HepG2 (cell line): ENCODE data around the gene ICE2. TPM values are rescaled to one million over a fixed set of nuclear protein-coding genes. Genes with fewer than 3 reads are reported as not detected.

Source experiments
- ATAC-seq: fragments of 200-7000 bp; cut with Tn5 transposase; 3 replicates; pipeline ENCODE4 v1.9.1; 2020; ENCODE audit warnings: mild to moderate bottlenecking, moderate library complexity
- BruUV-seq: library from RNA; stranded (reverse); fragments of 400-500 nt; replicated peaks from 2 replicates; lab custom pipeline; 2021; lab: Mats Ljungman, UMichigan
- CTCF ChIA-PET: fragments of 300-600 bp; formaldehyde crosslinking; extraction: SDS; loops from one replicate; lab custom pipeline; 2021; ENCODE audit warnings: low total read pairs, inconsistent platforms, low intra/inter-chr PET ratio; lab: Yijun Ruan, JAX
- POLR2A ChIA-PET: fragments of 350-600 bp; sonication (Branson Sonifier 250); formaldehyde crosslinking; loops from one replicate; lab custom pipeline; 2020; ENCODE audit warnings: antibody characterized with exemption, inconsistent platforms; lab: Yijun Ruan, JAX
- DNase-seq: peaks from one replicate; pipeline ENCODE4 v3.0.0-alpha.2; 2015; ENCODE audit warnings: low spot score
- FAIRE-seq: peaks from 3 replicates; lab custom pipeline; 2011; peaks lifted over from hg19 to GRCh38; lab: Jason Lieb, UNC
- H2AFZ ChIP-seq: one replicate; pipeline ENCODE4 v1.6.1; 2011; ENCODE audit warnings: low read length, inconsistent platforms
- H3K27ac ChIP-seq: fragments of 300-600 bp; 3 replicates; pipeline ENCODE4 v1.8.0; 2011; ENCODE audit warnings: mixed run types, mild to moderate bottlenecking, mixed read lengths, low read length, inconsistent platforms; ENCODE audit not compliant: insufficient read depth; ENCODE audit errors: extremely low read length
- H3K27me3 ChIP-seq, 2 experiments: fragments of 200-600 bp in 1 of 2; 2 replicates in 1 of 2; 3 replicates in 1 of 2; pipeline versions ENCODE4 v1.6.0 to v1.8.0; 2011; ENCODE audit warnings: low read length in 2 of 2, mild to moderate bottlenecking in 2 of 2, moderate library complexity in 2 of 2, inconsistent platforms in 1 of 2; ENCODE audit not compliant: insufficient read depth in 2 of 2, control insufficient read depth in 1 of 2
- H3K36me3 ChIP-seq, 2 experiments: fragments of 200-600 bp in 1 of 2; replicated peaks in 1 of 2; 2 replicates in 1 of 2; 3 replicates in 1 of 2; pipeline versions ENCODE4 v1.5.1 to v1.8.0; 2011; ENCODE audit warnings: low read length in 2 of 2, inconsistent platforms in 1 of 2; ENCODE audit not compliant: insufficient read depth in 2 of 2, control insufficient read depth in 1 of 2
- H3K4me1 ChIP-seq: 2 replicates; pipeline ENCODE4 v1.5.1; 2012; ENCODE audit warnings: low read length, inconsistent platforms; ENCODE audit not compliant: insufficient read depth
- H3K4me2 ChIP-seq: 2 replicates; pipeline ENCODE4 v1.6.0; 2011; ENCODE audit warnings: low read depth, low read length, inconsistent platforms
- H3K4me3 ChIP-seq, 3 experiments: fragments of 200-600 bp in 1 of 3; sonication (generic), shearing (Covaris generic) in 1 of 3; replicated peaks in 1 of 3; 2 replicates each; pipeline ENCODE4 v1.5.1; 2011 to 2016; ENCODE audit warnings: low read length in 3 of 3, inconsistent platforms in 2 of 3, low read depth in 2 of 3, mild to moderate bottlenecking in 2 of 3, control low read depth in 1 of 3, mixed read lengths in 1 of 3; ENCODE audit not compliant: insufficient read depth in 1 of 3
- H3K79me2 ChIP-seq: one replicate; pipeline ENCODE4 v1.6.1; 2011; ENCODE audit warnings: low read length, inconsistent platforms; ENCODE audit not compliant: insufficient read depth
- H3K9ac ChIP-seq: 2 replicates; pipeline ENCODE4 v1.6.0; 2011; ENCODE audit warnings: mild to moderate bottlenecking, low read depth, low read length, inconsistent platforms; ENCODE audit not compliant: insufficient read depth
- H3K9me3 ChIP-seq: 2 replicates; pipeline ENCODE4 v1.5.1; 2012; ENCODE audit warnings: mild to moderate bottlenecking, low read length
- H4K20me1 ChIP-seq: 2 replicates; pipeline ENCODE4 v1.6.0; 2011; ENCODE audit warnings: inconsistent platforms, mild to moderate bottlenecking, low read length, moderate library complexity; ENCODE audit not compliant: insufficient read depth
- ELF3 ChIP-seq: IDR thresholded peaks from 2 replicates; pipeline ENCODE4 v1.6.1; 2016; ENCODE audit warnings: missing genetic modification reagents, missing compliant biosample characterization
- KDM6A ChIP-seq: IDR thresholded peaks from 2 replicates; pipeline ENCODE4 v1.6.1; 2016; ENCODE audit warnings: low read depth
- MAFF ChIP-seq: IDR thresholded peaks from 2 replicates; pipeline ENCODE4 v1.6.1; 2011; ENCODE audit warnings: low read depth, low read length, improper control_type of control experiment
- NFRKB ChIP-seq: fragments of 450-650 bp; IDR thresholded peaks from 2 replicates; pipeline ENCODE4 v1.6.1; 2017
- RAD21 ChIP-seq: fragments of 450-650 bp; formaldehyde crosslinking; IDR thresholded peaks from 2 replicates; pipeline ENCODE4 v1.5.0; 2020; ENCODE audit warnings: mild to moderate bottlenecking
- STAG1 ChIP-seq: sonication (generic); formaldehyde crosslinking; IDR thresholded peaks from 2 replicates; pipeline ENCODE4 v1.4.0; 2020; ENCODE audit warnings: missing genetic modification reagents
- ZC3H13 ChIP-seq: sonication (generic); formaldehyde crosslinking; IDR thresholded peaks from 2 replicates; pipeline ENCODE4 v1.8.1; 2023; ENCODE audit warnings: mild to moderate bottlenecking, missing genetic modification reagents, moderate library complexity
- ZNF207 ChIP-seq: fragments of 450-650 bp; IDR thresholded peaks from 2 replicates; pipeline ENCODE4 v1.6.1; 2016; ENCODE audit warnings: antibody characterized with exemption, borderline replicate concordance
- ZNF709 ChIP-seq: sonication (generic); formaldehyde crosslinking; IDR thresholded peaks from 2 replicates; pipeline ENCODE4 v1.5.0; 2020; ENCODE audit warnings: mild to moderate bottlenecking, missing genetic modification reagents
- WGBS: methylation state at CpG from one replicate; pipeline ENCODE4 v1.1.6; 2017; ENCODE audit warnings: low lambda C conversion rate; 5-methylcytosine and 5-hydroxymethylcytosine counted together
- in situ Hi-C: cut with HindIII; loops from 2 replicates; pipeline ENCODE4 v1.10.0; 2017; ENCODE audit warnings: low pct_unique_long_range_greater_than_20kb; ENCODE audit not compliant: extremely low pct_ligation_motif_present
- intact Hi-C: fragments of 100-400 bp; cut with micrococcal nuclease; formaldehyde crosslinking; loops from one replicate; pipeline ENCODE4 v1.10.0; 2022; ENCODE audit not compliant: unreplicated experiment
- polyA plus RNA-seq, 8 experiments: library from polyadenylated mRNA; depleted of rRNA in 3 of 8; stranded (reverse) in 7 of 8; unstranded in 1 of 8; fragments of >200 nt; fragmentation: Illumina TruSeq in 4 of 8; extraction: Trizol in 4 of 8; gene quantifications; 2 replicates each; pipeline versions ENCODE4 v1.2.1 to v1.2.3, GENCODE V29; 2011 to 2016; ENCODE audit warnings: low read depth in 4 of 8, missing spikeins in 1 of 8, mixed read lengths in 1 of 8; ENCODE audit not compliant: insufficient read depth in 1 of 8
- total RNA-seq, 5 experiments: library from RNA; depleted of rRNA; stranded (reverse); fragments of >200 nt; fragmentation: Illumina TruSeq; extraction: Trizol; gene quantifications; 2 replicates each; pipeline ENCODE4 v1.2.3, GENCODE V29; 2016; ENCODE audit warnings: low read depth in 1 of 5
- TF ChIP-seq, protein P1 (sequence below): conservative IDR thresholded peaks from 2 replicates; pipeline ENCODE4 v1.6.1; 2018; ENCODE audit warnings: missing genetic modification reagents
- TF ChIP-seq, protein P2 (sequence below): sonication (generic); formaldehyde crosslinking; IDR thresholded peaks from 2 replicates; pipeline ENCODE4; 2020; ENCODE audit warnings: missing genetic modification reagents, mild to moderate bottlenecking, borderline replicate concordance
- TF ChIP-seq, protein P3 (sequence below): sonication (generic); formaldehyde crosslinking; IDR thresholded peaks from 2 replicates; pipeline ENCODE4 v1.5.1; 2020; ENCODE audit warnings: mild to moderate bottlenecking, missing genetic modification reagents, borderline replicate concordance
- TF ChIP-seq, protein P4 (sequence below): sonication (generic); formaldehyde crosslinking; IDR thresholded peaks from 2 replicates; pipeline ENCODE4 v1.4.0; 2020; ENCODE audit warnings: missing genetic modification reagents
- TF ChIP-seq, protein P5 (sequence below): sonication (generic); formaldehyde crosslinking; IDR thresholded peaks from 2 replicates; pipeline ENCODE4 v1.9.0; 2021; ENCODE audit warnings: missing genetic modification reagents, borderline replicate concordance

The ICE2 gene
- total and polyA plus RNA-seq, 2 of the 13 experiments (the other 11 are each of a cell fraction or from before 2014, with no cell fraction given), result 24.8 to 26.4 TPM

DNA sequence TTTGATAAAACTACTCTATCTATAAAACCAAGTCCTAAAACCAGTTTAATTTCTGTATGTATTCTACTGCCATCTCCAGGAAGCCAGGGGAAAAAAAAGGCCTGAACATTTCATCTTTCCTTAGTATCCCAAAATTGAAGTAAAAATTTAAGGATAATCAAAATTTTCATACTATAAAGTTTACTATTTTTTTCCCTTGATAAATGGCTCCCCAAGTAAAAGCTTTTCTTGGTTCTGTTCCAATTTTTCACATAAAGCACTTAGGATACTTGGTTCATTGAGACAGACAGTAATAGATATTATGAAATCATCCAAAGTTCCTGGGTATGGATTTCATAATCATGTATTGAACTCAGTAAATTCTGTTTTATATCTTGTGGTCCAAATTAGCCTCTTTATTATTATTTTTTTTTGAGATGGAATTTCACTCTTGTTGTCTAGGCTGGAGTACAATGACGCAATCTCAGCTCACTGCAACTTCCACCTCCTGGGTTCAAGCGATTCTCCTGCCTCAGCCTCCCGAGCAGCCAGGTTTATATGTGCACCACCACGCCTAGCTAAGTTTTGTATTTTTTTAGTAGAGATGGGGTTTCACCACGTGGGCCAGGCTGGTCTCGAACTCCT, 34.5 kb downstream of the ICE2 start:
- in situ Hi-C loops (loop anchor here (5.0 kb wide), 1 partner anchor 82 kb away; no protein-coding TSS in a partner anchor), intact Hi-C loops (loop anchor here (1.0 to 5.0 kb wide), 3 partner anchors 52 to 85 kb away; no protein-coding TSS in a partner anchor)
- DNase-seq, result peak; percentile 28
- no peaks in the 10 kb centered on the region for H3K9me3 ChIP-seq
- no peak overlapping the region for H3K9ac ChIP-seq
- H3K27me3 ChIP-seq, result no peaks in the 10 kb centered on the region
- POLR2A ChIA-PET, result interaction anchor here (0.7 to 1.7 kb wide), 3 partner anchors 52 to 76 kb away, joined by 3 to 5 read pairs (median 3); no protein-coding TSS in a partner anchor
- H3K79me2 ChIP-seq, result no peaks in the 10 kb centered on the region
- H3K36me3 ChIP-seq, result peaks cover 3 to 12% of the 10 kb centered on the region in 2 experiments; a peak in 3 of 5 replicates
- H3K4me1 ChIP-seq, result peaks cover 27% of the 10 kb centered on the region
- CTCF ChIA-PET, result interaction anchor here (0.9 to 2.9 kb wide), 2 partner anchors 85 to 114 kb away, joined by 3 to 34 read pairs; no protein-coding TSS in a partner anchor
- no peak overlapping the region for H3K4me3 ChIP-seq
- ATAC-seq, result no peak
- no peak for FAIRE-seq
- no TSS peak for BruUV-seq
- no peak overlapping the region for H3K27ac ChIP-seq
- H2AFZ ChIP-seq, result no peak overlapping the region
- no peak overlapping the region for H3K4me2 ChIP-seq
- 90% methylated on average over 6 of the region's 6 CpGs for WGBS
- no peaks in the 10 kb centered on the region for H4K20me1 ChIP-seq
- no peak for TF ChIP-seq MAFF
- peak; percentile 59 for TF ChIP-seq STAG1
- TF ChIP-seq ELF3, result no peak
- TF ChIP-seq, protein P1, sequence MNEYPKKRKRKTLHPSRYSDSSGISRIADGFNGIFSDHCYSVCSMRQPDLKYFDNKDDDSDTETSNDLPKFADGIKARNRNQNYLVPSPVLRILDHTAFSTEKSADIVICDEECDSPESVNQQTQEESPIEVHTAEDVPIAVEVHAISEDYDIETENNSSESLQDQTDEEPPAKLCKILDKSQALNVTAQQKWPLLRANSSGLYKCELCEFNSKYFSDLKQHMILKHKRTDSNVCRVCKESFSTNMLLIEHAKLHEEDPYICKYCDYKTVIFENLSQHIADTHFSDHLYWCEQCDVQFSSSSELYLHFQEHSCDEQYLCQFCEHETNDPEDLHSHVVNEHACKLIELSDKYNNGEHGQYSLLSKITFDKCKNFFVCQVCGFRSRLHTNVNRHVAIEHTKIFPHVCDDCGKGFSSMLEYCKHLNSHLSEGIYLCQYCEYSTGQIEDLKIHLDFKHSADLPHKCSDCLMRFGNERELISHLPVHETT (CRISPR knock-in tag), result no peak
- peak; percentile 16; the same call in 1 of the 2 replicates for TF ChIP-seq RAD21 (CRISPR knock-in tag)
- TF ChIP-seq, protein P2, sequence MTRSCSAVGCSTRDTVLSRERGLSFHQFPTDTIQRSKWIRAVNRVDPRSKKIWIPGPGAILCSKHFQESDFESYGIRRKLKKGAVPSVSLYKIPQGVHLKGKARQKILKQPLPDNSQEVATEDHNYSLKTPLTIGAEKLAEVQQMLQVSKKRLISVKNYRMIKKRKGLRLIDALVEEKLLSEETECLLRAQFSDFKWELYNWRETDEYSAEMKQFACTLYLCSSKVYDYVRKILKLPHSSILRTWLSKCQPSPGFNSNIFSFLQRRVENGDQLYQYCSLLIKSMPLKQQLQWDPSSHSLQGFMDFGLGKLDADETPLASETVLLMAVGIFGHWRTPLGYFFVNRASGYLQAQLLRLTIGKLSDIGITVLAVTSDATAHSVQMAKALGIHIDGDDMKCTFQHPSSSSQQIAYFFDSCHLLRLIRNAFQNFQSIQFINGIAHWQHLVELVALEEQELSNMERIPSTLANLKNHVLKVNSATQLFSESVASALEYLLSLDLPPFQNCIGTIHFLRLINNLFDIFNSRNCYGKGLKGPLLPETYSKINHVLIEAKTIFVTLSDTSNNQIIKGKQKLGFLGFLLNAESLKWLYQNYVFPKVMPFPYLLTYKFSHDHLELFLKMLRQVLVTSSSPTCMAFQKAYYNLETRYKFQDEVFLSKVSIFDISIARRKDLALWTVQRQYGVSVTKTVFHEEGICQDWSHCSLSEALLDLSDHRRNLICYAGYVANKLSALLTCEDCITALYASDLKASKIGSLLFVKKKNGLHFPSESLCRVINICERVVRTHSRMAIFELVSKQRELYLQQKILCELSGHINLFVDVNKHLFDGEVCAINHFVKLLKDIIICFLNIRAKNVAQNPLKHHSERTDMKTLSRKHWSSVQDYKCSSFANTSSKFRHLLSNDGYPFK (CRISPR knock-in tag), result no peak
- TF ChIP-seq KDM6A (CRISPR knock-in tag), result no peak
- TF ChIP-seq NFRKB, result no peak
- TF ChIP-seq, protein P3, sequence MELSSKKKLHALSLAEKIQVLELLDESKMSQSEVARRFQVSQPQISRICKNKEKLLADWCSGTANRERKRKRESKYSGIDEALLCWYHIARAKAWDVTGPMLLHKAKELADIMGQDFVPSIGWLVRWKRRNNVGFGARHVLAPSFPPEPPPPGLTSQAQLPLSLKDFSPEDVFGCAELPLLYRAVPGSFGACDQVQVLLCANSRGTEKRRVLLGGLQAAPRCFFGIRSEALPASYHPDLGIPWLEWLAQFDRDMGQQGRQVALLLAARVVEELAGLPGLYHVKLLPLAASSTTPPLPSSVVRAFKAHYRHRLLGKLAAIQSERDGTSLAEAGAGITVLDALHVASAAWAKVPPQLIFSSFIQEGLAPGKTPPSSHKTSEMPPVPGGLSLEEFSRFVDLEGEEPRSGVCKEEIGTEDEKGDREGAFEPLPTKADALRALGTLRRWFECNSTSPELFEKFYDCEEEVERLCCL (CRISPR knock-in tag), result no peak
- no peak for TF ChIP-seq ZC3H13 (CRISPR knock-in tag)
- TF ChIP-seq ZNF709 (CRISPR knock-in tag), result no peak
- TF ChIP-seq, protein P4, sequence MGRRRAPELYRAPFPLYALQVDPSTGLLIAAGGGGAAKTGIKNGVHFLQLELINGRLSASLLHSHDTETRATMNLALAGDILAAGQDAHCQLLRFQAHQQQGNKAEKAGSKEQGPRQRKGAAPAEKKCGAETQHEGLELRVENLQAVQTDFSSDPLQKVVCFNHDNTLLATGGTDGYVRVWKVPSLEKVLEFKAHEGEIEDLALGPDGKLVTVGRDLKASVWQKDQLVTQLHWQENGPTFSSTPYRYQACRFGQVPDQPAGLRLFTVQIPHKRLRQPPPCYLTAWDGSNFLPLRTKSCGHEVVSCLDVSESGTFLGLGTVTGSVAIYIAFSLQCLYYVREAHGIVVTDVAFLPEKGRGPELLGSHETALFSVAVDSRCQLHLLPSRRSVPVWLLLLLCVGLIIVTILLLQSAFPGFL, result no peak
- no peak for TF ChIP-seq ZNF207
- TF ChIP-seq, protein P5, sequence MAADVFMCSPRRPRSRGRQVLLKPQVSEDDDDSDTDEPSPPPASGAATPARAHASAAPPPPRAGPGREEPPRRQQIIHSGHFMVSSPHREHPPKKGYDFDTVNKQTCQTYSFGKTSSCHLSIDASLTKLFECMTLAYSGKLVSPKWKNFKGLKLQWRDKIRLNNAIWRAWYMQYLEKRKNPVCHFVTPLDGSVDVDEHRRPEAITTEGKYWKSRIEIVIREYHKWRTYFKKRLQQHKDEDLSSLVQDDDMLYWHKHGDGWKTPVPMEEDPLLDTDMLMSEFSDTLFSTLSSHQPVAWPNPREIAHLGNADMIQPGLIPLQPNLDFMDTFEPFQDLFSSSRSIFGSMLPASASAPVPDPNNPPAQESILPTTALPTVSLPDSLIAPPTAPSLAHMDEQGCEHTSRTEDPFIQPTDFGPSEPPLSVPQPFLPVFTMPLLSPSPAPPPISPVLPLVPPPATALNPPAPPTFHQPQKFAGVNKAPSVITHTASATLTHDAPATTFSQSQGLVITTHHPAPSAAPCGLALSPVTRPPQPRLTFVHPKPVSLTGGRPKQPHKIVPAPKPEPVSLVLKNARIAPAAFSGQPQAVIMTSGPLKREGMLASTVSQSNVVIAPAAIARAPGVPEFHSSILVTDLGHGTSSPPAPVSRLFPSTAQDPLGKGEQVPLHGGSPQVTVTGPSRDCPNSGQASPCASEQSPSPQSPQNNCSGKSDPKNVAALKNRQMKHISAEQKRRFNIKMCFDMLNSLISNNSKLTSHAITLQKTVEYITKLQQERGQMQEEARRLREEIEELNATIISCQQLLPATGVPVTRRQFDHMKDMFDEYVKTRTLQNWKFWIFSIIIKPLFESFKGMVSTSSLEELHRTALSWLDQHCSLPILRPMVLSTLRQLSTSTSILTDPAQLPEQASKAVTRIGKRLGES (CRISPR knock-in tag), result no peak
